IMR-90 (cell line): ENCODE data around the gene DRC3. TPM values are rescaled to one million over a fixed set of nuclear protein-coding genes. Genes with fewer than 3 reads are reported as not detected.

Experiments
- ATAC-seq: fragments of 200-7000 bp; cut with Tn5 transposase; 2 replicates; pipeline ENCODE4 v1.9.1; 2020; ENCODE audit warnings: low read depth, mild to moderate bottlenecking, moderate library complexity
- BruUV-seq: library from RNA; stranded (reverse); fragments of 400-500 nt; replicated peaks from 2 replicates; lab custom pipeline; 2021; lab: Mats Ljungman, UMichigan
- CTCF ChIA-PET: fragments of 300-600 bp; formaldehyde crosslinking; extraction: SDS; loops from one replicate; lab custom pipeline; 2021; ENCODE audit warnings: antibody characterized with exemption; lab: Yijun Ruan, JAX
- POLR2A ChIA-PET: fragments of 300-600 bp; sonication (Branson Sonifier 250); formaldehyde crosslinking; loops from one replicate; lab custom pipeline; 2022; ENCODE audit warnings: antibody characterized with exemption; ENCODE audit not compliant: unreplicated experiment; lab: Charles Lee
- DNase-seq: peaks from one replicate; pipeline ENCODE4 v3.0.0; 2013
- H2AFZ ChIP-seq: replicated peaks from 2 replicates; pipeline ENCODE3; 2013; ENCODE audit warnings: low read length, mild to moderate bottlenecking; ENCODE audit not compliant: poor library complexity
- H2AK5ac ChIP-seq: 2 replicates; pipeline ENCODE4 v1.6.1; 2013; ENCODE audit warnings: low read depth, low read length, inconsistent platforms
- H2AK9ac ChIP-seq: replicated peaks from 2 replicates; pipeline ENCODE3; 2013; ENCODE audit warnings: mild to moderate bottlenecking, low read depth, low read length, moderate library complexity; ENCODE audit not compliant: poor library complexity
- H2BK120ac ChIP-seq: 2 replicates; pipeline ENCODE4 v1.6.1; 2013; ENCODE audit warnings: low read depth, low read length, inconsistent platforms
- H2BK15ac ChIP-seq: 3 replicates; pipeline ENCODE4 v1.6.1; 2013; ENCODE audit warnings: low read depth, low read length, inconsistent platforms
- H2BK20ac ChIP-seq: 2 replicates; pipeline ENCODE4 v1.6.1; 2013; ENCODE audit warnings: low read depth, mild to moderate bottlenecking, inconsistent platforms, low read length, moderate library complexity
- H2BK5ac ChIP-seq: 2 replicates; pipeline ENCODE4 v1.6.1; 2013; ENCODE audit warnings: mild to moderate bottlenecking, low read depth, low read length, inconsistent platforms; ENCODE audit not compliant: poor library complexity, severe bottlenecking
- H3K14ac ChIP-seq: replicated peaks from 2 replicates; pipeline ENCODE4 v1.6.1; 2013; ENCODE audit warnings: low read depth, low read length, inconsistent platforms
- H3K18ac ChIP-seq: 2 replicates; pipeline ENCODE4 v1.6.1; 2013; ENCODE audit warnings: low read depth, low read length, control low read depth
- H3K23ac ChIP-seq: 2 replicates; pipeline ENCODE4 v1.6.1; 2013; ENCODE audit warnings: low read depth, low read length, inconsistent platforms
- H3K27ac ChIP-seq: 2 replicates; pipeline ENCODE4 v1.5.1; 2013; ENCODE audit warnings: mild to moderate bottlenecking, control low read depth, low read length; ENCODE audit not compliant: insufficient read depth
- H3K27me3 ChIP-seq: 2 replicates; pipeline ENCODE4 v1.6.1; 2013; ENCODE audit warnings: low read length; ENCODE audit not compliant: control insufficient read depth, insufficient read depth
- H3K36me3 ChIP-seq: 2 replicates; pipeline ENCODE4 v1.6.1; 2013; ENCODE audit warnings: low read length, mixed read lengths; ENCODE audit not compliant: control insufficient read depth, insufficient read depth
- H3K4ac ChIP-seq: 2 replicates; pipeline ENCODE4 v1.6.1; 2013; ENCODE audit warnings: low read depth, low read length, inconsistent platforms
- H3K4me1 ChIP-seq: 2 replicates; pipeline ENCODE4 v1.6.1; 2013; ENCODE audit warnings: low read length, mixed read lengths; ENCODE audit not compliant: control insufficient read depth, insufficient read depth
- H3K4me2 ChIP-seq: 2 replicates; pipeline ENCODE4 v1.6.1; 2013; ENCODE audit warnings: low read depth, mild to moderate bottlenecking, control low read depth, low read length, moderate library complexity
- H3K4me3 ChIP-seq: 2 replicates; pipeline ENCODE4 v1.5.1; 2013; ENCODE audit warnings: low read depth, mild to moderate bottlenecking, control low read depth, low read length, moderate library complexity; ENCODE audit not compliant: insufficient read depth
- H3K56ac ChIP-seq: 2 replicates; pipeline ENCODE4 v1.6.1; 2013; ENCODE audit warnings: low read length, inconsistent platforms; ENCODE audit not compliant: insufficient read depth; ENCODE audit errors: extremely low read depth
- H3K79me1 ChIP-seq, 2 experiments: 2 replicates each; pipeline ENCODE4 v1.6.1; 2013; ENCODE audit warnings: low read length in 2 of 2, inconsistent platforms in 1 of 2, low read depth in 1 of 2
- H3K9ac ChIP-seq: 2 replicates; pipeline ENCODE4 v1.6.1; 2013; ENCODE audit warnings: low read depth, low read length, control low read depth
- H3K9me1 ChIP-seq: 2 replicates; pipeline ENCODE4 v1.6.1; 2013; ENCODE audit warnings: low read length, inconsistent platforms; ENCODE audit not compliant: insufficient read depth
- H3K9me3 ChIP-seq: 2 replicates; pipeline ENCODE4 v1.6.1; 2013; ENCODE audit warnings: low read length; ENCODE audit not compliant: control insufficient read depth, insufficient read depth
- H4K20me1 ChIP-seq: 2 replicates; pipeline ENCODE4 v1.6.1; 2013; ENCODE audit warnings: low read length, inconsistent platforms; ENCODE audit not compliant: insufficient read depth
- H4K5ac ChIP-seq: 2 replicates; pipeline ENCODE4 v1.6.1; 2013; ENCODE audit warnings: mild to moderate bottlenecking, low read depth, low read length, control low read depth
- H4K8ac ChIP-seq, 2 experiments: 2 replicates each; pipeline ENCODE4 v1.6.1; 2013; ENCODE audit warnings: low read depth in 2 of 2, low read length in 2 of 2, control low read depth in 1 of 2, inconsistent platforms in 1 of 2
- H4K91ac ChIP-seq: 2 replicates; pipeline ENCODE4 v1.6.1; 2013; ENCODE audit warnings: low read depth, low read length, inconsistent platforms; ENCODE audit not compliant: insufficient read depth
- FOS ChIP-seq: fragments of 150-350 bp; IDR thresholded peaks from 2 replicates; pipeline ENCODE4 v1.6.1; 2016; ENCODE audit warnings: low read depth, low read length
- MXI1 ChIP-seq: IDR thresholded peaks from 2 replicates; pipeline ENCODE4 v1.6.1; 2012; ENCODE audit warnings: low read depth, mild to moderate bottlenecking, low read length, moderate library complexity, borderline replicate concordance
- NFE2L2 ChIP-seq: fragments of 150-350 bp; IDR thresholded peaks from 2 replicates; pipeline ENCODE4 v1.6.1; 2016; ENCODE audit warnings: low read depth, mild to moderate bottlenecking, low read length
- dilution Hi-C: fragments of 300-500 bp; cut with HindIII; formaldehyde crosslinking; loops from one replicate; pipeline ENCODE4 v1.14.3; 2018; ENCODE audit warnings: low sequenced_read_pairs; ENCODE audit not compliant: unreplicated experiment
- in situ Hi-C: fragments of 300-500 bp; cut with MboI; formaldehyde crosslinking; loops from 3 replicates; pipeline ENCODE4 v1.14.3; 2019; ENCODE audit warnings: low sequenced_read_pairs, inconsistent platforms, mixed read lengths
- intact Hi-C: fragments of 100-400 bp; cut with micrococcal nuclease; formaldehyde crosslinking; loops from 2 replicates; pipeline ENCODE4 v1.10.0; 2022
- polyA plus RNA-seq, 3 experiments: library from polyadenylated mRNA; depleted of rRNA; stranded (reverse); fragments of >200 nt; gene quantifications; 2 replicates each; pipeline ENCODE4 v1.2.3, GENCODE V29; 2012; ENCODE audit warnings: low replicate concordance in 1 of 3
- total RNA-seq: library from RNA; depleted of rRNA; stranded (reverse); fragments of >200 nt; gene quantifications from 2 replicates; pipeline ENCODE4 v1.2.3, GENCODE V29; 2012

Gene DRC3
- total and polyA plus RNA-seq, 2 of the 4 experiments (the other 2 are of a cell fraction), result 0.55 to 0.72 TPM

- ATAC-seq (peak; percentile 88), DNase-seq (peak; percentile 62)
- intact Hi-C loops (no loop called here), in situ Hi-C loops (no loop called here), dilution Hi-C loops (no loop called here)
- peaks cover 43% of the 10 kb centered on the region for H3K9me1 ChIP-seq
- peak overlapping the region in 1 of 2 experiments; percentile 61; a peak in 2 of 4 replicates for H4K8ac ChIP-seq
- H4K20me1 ChIP-seq, result peaks cover 12% of the 10 kb centered on the region; the same call in 1 of the 2 replicates
- POLR2A ChIA-PET, result interaction anchor here (0.8 kb wide), 1 partner anchor 15 kb away, joined by 3 read pairs; no protein-coding TSS in a partner anchor
- peak overlapping the region; percentile 65 for H2AK5ac ChIP-seq
- no peak overlapping the region for H3K56ac ChIP-seq
- H3K4me1 ChIP-seq, result peaks cover 41% of the 10 kb centered on the region
- peak overlapping the region; percentile 92 for H2BK120ac ChIP-seq
- peak overlapping the region; percentile 1 for H4K5ac ChIP-seq
- no peaks in the 10 kb centered on the region for H3K27me3 ChIP-seq
- H2BK20ac ChIP-seq, result peak overlapping the region; percentile 91
- H3K4me3 ChIP-seq, result no peak overlapping the region
- no peak overlapping the region for H2AFZ ChIP-seq
- peak overlapping the region; percentile 69 for H2BK5ac ChIP-seq
- TF ChIP-seq MXI1 (no peak), NFE2L2 (peak; percentile 52; the same call in 1 of the 2 replicates), FOS (peak; percentile 28; the same call in 1 of the 2 replicates)
- H3K9me3 ChIP-seq, result no peaks in the 10 kb centered on the region
- no TSS peak for BruUV-seq
- peak overlapping the region; percentile 51 for H3K14ac ChIP-seq
- H3K23ac ChIP-seq, result peak overlapping the region; percentile 54; the same call in 1 of the 2 replicates
- no peaks in the 10 kb centered on the region for H3K36me3 ChIP-seq
- H2AK9ac ChIP-seq, result no peak overlapping the region
- H3K18ac ChIP-seq, result peak overlapping the region; percentile 51; the same call in 1 of the 2 replicates
- H3K27ac ChIP-seq, result peak overlapping the region; percentile 63; the same call in 1 of the 2 replicates
- H3K4me2 ChIP-seq, result peak overlapping the region; percentile 16; the same call in 1 of the 2 replicates
- no peak overlapping the region for H3K9ac ChIP-seq
- peaks cover 32 to 82% of the 10 kb centered on the region in 2 experiments for H3K79me1 ChIP-seq
- H2BK15ac ChIP-seq, result peak overlapping the region; percentile 39; the same call in 2 of the 3 replicates
- H3K4ac ChIP-seq, result peak overlapping the region; percentile 85
- peak overlapping the region; percentile 60 for H4K91ac ChIP-seq
- CTCF ChIA-PET, result interaction anchor here (0.6 kb wide), 1 partner anchor 25 kb away, joined by 3 read pairs; no protein-coding TSS in a partner anchor
Measured at GRCh38 chr17:17942846-17943245, 29.8 kb upstream of the DRC3 start.
